Activated CD4-positive, alpha-beta T cell treated with anti-CD3 and anti-CD28 coated beads, Interleukin-10, Interleukin-2, amounts not matched to agents 100 ng/mL and 50 ng/mL, durations not matched to agents 16 hours and 8 hours (primary cell): ENCODE data around the gene ABCA5.

Experiments used
- DNase-seq: peaks from one replicate; pipeline ENCODE4 v3.0.0-alpha.2; 2020

ABCA5 gene

GRCh38 chr17:69250641-69251040 is 76.3 kb downstream of the ABCA5 start:
- DNase-seq, result no peak

- DNase-seq, result peak; percentile 32
These were observed 80.1 kb downstream of the ABCA5 start for GRCh38 chr17:69246726-69247375.

GRCh38 chr17:69246202-69246601 is 80.7 kb downstream of the ABCA5 start:
- DNase-seq, result no peak

GRCh38 chr17:69245617-69246016 is 81.3 kb downstream of the ABCA5 start:
- DNase-seq, result no peak

- no peak for DNase-seq
These were observed 87.0 kb downstream of the ABCA5 start for GRCh38 chr17:69239611-69240600.

DNA sequence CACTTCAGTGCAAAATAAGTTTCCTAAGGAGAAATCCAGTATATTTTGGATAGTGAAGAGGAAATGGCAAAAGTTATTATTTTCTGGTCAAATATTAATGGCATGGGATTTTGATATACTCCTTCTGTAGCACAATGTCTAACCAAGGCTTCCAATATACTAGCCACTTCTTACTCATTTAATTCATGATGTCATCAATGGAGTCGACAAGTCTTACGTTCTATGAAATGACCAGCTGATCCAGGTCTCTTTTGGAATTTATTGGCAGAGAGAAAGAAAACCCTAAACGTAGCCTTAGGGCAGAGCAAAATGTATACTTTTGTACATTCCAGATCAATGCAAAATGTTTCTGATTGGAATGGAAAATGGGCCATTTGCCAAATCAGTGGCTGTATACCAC is 90.0 kb downstream of the ABCA5 start:
- DNase-seq, result no peak

DNA sequence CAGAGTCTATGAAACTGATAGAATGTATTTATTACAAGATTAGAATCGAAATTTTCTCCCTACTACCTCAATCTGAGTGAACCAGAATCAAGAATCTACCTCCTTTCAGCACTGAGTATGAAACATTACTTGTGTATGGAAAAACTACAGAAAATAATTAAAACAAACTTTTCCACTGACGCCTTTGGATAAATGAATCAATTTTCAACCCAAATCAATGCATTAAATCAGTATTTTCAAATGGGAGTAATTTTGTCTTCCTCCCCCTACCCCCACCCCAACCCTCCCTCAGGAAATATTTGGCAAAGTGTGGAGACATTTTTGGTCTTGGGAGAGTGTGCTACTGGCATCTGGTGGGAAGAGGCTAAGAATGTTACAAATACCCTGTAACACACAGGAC is 90.5 kb downstream of the ABCA5 start:
- DNase-seq, result no peak

DNA sequence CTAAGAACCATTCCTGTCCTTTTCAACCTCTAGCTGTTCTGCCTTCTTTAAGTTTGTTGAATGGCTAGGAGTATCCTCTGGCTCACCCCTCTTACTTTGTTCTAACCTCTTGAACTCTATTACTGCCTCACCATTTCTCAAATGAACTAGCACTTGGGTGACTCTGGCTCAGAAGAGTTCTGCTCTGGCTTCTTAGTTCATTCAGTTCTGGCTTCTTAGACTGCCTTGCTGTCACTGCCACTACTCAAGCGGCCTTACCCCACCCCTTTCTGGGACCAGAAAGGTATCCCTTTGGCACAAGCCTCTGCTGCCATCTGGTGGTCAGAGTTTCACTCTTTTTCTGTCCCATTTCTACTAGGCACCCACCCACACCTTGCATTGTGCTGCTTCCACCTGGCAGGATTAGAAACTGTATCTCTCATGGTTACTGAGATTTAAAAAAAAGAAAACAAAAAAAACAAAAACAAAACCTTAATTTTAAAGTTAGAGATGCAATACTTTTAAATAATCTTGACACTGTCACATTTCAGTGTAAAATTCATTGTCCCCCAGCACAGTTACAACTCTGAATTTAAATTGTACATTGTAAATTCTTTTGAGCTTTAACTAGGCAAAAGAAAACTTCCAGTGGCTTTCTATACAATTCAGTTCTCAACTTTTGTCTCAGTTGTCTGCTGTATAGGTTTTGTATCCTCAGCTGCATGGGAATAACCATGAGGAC is 91.4 kb downstream of the ABCA5 start:
- DNase-seq, result peak; percentile 77

DNA sequence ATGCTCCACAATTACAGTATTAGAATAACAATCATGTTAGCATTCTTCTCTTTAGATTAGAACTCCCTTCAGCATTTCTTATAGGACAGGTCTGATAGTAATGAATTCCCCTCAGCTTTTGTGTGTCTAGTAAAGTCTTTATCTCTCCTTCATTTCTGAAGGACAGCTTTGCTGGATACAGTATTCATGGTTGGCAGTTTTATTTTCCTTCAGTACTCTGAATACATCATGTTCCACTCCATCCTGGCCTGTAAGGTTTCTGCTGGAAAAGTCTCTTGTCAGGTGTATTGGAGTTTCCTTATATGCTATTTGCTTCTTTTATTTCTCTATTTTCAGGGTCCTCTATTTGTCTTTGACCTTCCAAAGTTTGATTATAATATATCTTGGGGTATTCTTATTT is 94.3 kb downstream of the ABCA5 start:
- no peak for DNase-seq

GRCh38 chr17:69231521-69231920 is 95.4 kb downstream of the ABCA5 start:
- no peak for DNase-seq

DNA sequence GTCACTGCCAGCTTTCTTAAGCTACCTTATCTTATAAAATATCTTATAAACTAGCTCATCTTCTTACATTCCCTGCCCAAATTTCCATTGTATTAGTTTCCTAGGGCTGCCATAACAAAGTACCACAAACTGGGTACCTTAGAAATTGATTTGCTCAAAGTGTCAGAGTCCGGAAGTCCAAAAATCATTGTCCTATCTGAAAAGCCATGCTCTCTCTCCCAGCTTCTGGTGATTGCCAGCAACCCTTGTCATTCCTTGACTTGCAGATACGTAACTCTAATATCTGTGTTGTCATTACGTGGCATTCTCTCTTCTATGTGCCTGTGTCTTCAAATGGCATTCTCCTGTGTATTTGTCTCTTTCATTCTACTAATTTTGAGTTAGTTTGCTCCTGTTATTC is 96.0 kb downstream of the ABCA5 start:
- no peak for DNase-seq

DNA sequence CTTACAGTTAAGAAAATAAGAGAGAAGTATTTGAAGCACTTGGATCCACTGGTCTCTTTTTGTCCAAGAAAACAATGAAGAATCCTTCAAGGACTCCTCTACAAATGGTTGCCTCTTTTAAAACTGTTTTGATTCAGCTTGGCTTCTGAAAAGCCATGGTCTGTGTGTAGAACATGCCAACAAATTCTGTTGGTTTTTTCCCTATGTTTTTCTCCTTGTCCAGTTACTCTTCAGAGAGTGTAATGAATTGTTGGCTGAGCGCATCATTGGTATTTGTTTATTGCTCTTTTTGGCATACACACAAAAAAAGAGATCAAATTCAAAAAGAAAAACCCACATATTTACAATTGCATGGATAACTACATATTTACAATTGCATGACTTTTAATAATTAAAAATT is 98.4 kb downstream of the ABCA5 start, which contains the start of gene ABCA10:
Gene ABCA10, minus strand, starts transcription at position 249 of the 400 bp plus-strand sequence. CDS start 3,466 bp downstream, outside the sequence.
- no peak for DNase-seq

- DNase-seq, result no peak
These were observed 98.9 kb downstream of the ABCA5 start for GRCh38 chr17:69228018-69228417.

DNA sequence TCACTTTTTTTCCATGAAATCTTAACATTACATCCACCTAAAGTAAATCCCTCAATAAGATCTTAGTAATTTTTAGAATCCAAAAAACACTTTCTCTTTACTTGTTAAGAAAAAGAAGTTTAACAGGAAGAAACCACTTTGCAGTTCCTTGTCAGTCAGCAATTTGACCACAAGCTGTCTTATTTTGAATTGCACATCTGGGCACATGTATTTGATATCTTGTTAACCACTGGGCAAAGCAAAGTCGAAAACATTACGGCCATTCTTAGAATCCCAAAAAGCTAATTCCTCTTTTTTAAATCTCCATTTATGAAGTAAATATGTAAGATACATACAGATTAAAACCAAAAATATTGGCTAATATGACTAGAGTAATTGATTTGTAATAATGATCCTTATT is 99.4 kb downstream of the ABCA5 start:
- no peak for DNase-seq

- DNase-seq, result no peak
These were observed 103.1 kb downstream of the ABCA5 start for GRCh38 chr17:69223809-69224208.

DNA sequence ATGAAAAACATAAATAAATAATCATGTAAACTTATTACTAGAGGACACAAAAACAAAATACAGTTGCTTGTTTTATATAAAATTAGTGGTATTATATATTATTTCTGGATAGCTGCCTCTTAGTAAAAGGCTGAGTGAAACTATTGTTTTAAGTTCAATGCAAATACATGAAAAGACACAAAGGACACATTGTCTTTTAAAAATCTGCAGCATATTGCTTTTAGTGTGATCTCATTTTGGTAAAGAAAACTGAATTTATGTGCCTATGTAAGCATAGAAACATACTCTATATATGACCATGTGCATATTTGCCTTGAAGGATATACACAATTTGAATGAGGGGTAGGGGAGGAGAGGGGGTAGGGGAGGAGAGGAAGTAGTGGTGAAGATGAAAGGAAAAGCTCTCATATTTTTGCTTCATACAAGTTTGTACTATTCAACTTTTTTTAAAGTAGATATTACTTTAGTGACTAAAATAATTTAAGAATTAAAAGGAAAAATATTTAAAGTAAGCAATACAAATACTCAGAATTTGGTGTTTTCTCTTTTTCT is 104.2 kb downstream of the ABCA5 start:
- DNase-seq, result no peak

- DNase-seq, result no peak
These were observed 106.8 kb downstream of the ABCA5 start for GRCh38 chr17:69220098-69220497.

- DNase-seq, result no peak
These were observed 107.9 kb downstream of the ABCA5 start for GRCh38 chr17:69218986-69219385.

GRCh38 chr17:69213059-69213813 is 113.7 kb downstream of the ABCA5 start:
- DNase-seq, result no peak

GRCh38 chr17:69208640-69209039 is 118.3 kb downstream of the ABCA5 start:
- no peak for DNase-seq

GRCh38 chr17:69207151-69207550 is 119.8 kb downstream of the ABCA5 start:
- no peak for DNase-seq

- DNase-seq, result no peak
These were observed 128.7 kb downstream of the ABCA5 start for GRCh38 chr17:69198238-69198637.
